ENCODE data around the gene SKIDA1. TPM values are rescaled to one million over a fixed set of nuclear protein-coding genes. Genes with fewer than 3 reads are reported as not detected.

Gene SKIDA1
- total and polyA plus RNA-seq, 2 of the 4 experiments (the other 2 are of a cell fraction), result 0.36 to 0.72 TPM

DNA sequence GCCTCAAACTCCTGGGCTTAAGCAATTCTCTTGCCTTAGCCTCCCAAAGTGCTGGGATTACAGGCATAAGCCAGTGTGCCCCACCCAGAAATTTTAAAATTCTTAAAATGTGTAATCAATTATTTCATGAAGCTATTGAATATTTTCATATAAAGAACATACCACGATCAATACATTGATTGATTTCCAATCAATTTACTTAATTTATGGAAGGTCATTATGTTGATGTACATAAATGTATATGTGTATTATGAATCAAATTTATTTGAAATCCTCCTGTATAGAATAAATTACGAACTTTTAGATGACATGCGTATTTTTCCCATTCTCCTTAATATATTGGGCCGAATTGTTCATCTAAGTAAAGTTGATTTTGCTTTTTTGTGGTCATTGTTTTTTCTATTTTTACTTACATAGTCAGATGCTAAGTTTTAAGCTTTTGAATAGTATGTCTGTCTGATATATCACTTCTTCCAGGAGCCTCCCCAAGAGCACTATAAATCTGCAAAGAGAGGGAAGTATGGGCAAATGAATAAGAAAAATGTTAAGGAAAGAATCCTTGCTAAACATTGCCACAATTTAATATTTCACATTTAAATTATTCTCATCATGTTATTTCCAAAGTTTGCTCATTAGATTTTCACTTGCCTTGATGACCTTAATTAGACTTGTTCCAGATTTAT lies 35.3 kb downstream of the SKIDA1 start:
- in situ Hi-C loops (cut with MboI; ENCODE audit: low sequenced_read_pairs), result loop anchor here (10.0 to 25.0 kb wide), 3 partner anchors 403 to 1497 kb away; no protein-coding TSS in a partner anchor
- CTCF ChIA-PET, result interaction anchor here (0.6 to 1.7 kb wide), 4 partner anchors 197 to 1627 kb away, joined by 3 to 6 read pairs (median 5); no protein-coding TSS in a partner anchor

More for the DNA sequence above, 35.3 kb downstream of the SKIDA1 start:
- Histone ChIP-seq H2BK20ac (ENCODE audit: low read depth, low read length) (no peak overlapping the region), H4K8ac (ENCODE audit: low read depth in 2 of 2, low read length in 2 of 2) (no peak overlapping the region), H4K5ac (ENCODE audit: low read depth, low read length) (no peak overlapping the region), H3K9me3 (ENCODE audit: control insufficient read depth, insufficient read depth, low read length) (no peaks in the 10 kb centered on the region), H3K79me1 (ENCODE audit: low read depth in 1 of 2, low read length in 2 of 2) (no peaks in the 10 kb centered on the region), H3K14ac (replicated peaks; ENCODE audit: low read depth, low read length) (no peak overlapping the region), H3K4ac (ENCODE audit: low read depth, low read length) (no peak overlapping the region), H3K4me2 (ENCODE audit: low read depth, low read length) (no peak overlapping the region), H2AK5ac (ENCODE audit: low read depth, low read length) (no peak overlapping the region), H3K4me3 (ENCODE audit: insufficient read depth, low read depth, low read length) (no peak overlapping the region), H2BK5ac (ENCODE audit: low read depth, low read length, poor library complexity, severe bottlenecking) (no peak overlapping the region), H3K9me1 (ENCODE audit: insufficient read depth, low read length) (no peaks in the 10 kb centered on the region), H2AK9ac (replicated peaks; ENCODE audit: low read depth, low read length, poor library complexity) (no peak overlapping the region), H3K9ac (ENCODE audit: low read depth, low read length) (no peak overlapping the region), H3K36me3 (ENCODE audit: control insufficient read depth, insufficient read depth, low read length) (no peaks in the 10 kb centered on the region), H3K27ac (ENCODE audit: insufficient read depth, low read length) (no peak overlapping the region), H3K4me1 (ENCODE audit: control insufficient read depth, insufficient read depth, low read length) (peaks cover 3% of the 10 kb centered on the region; the same call in 1 of the 2 replicates), H3K27me3 (ENCODE audit: control insufficient read depth, insufficient read depth, low read length) (no peaks in the 10 kb centered on the region), H2BK120ac (ENCODE audit: low read depth, low read length) (no peak overlapping the region), H2AFZ (replicated peaks; ENCODE audit: low read length, poor library complexity) (no peak overlapping the region), H2BK15ac (ENCODE audit: low read depth, low read length) (no peak overlapping the region), H3K56ac (ENCODE audit: extremely low read depth, insufficient read depth, low read length) (no peak overlapping the region), H4K20me1 (ENCODE audit: insufficient read depth, low read length) (no peaks in the 10 kb centered on the region), H3K18ac (ENCODE audit: low read depth, low read length) (no peak overlapping the region), H4K91ac (ENCODE audit: insufficient read depth, low read depth, low read length) (no peak overlapping the region), H3K23ac (ENCODE audit: low read depth, low read length) (no peak overlapping the region)
- no CpG with 5 or more reads among the region's 4 CpGs for WGBS, 2 experiments (ENCODE audit: extremely low coverage in 2 of 2, insufficient read length in 1 of 2)
- no TSS peak for BruUV-seq (replicated peaks)
- dilution Hi-C loops (cut with HindIII; ENCODE audit: low sequenced_read_pairs, unreplicated experiment), result no loop called here
- ATAC-seq (ENCODE audit: low read depth), result no peak
- intact Hi-C loops (cut with micrococcal nuclease), result loop anchor here (1.0 kb wide), 1 partner anchor 212 kb away; no protein-coding TSS in a partner anchor
- no peak for DNase-seq
- POLR2A ChIA-PET (ENCODE audit: unreplicated experiment), result no interaction called here
- no peak for TF ChIP-seq NFE2L2 (IDR thresholded peaks at IDR 0.05; ENCODE audit: low read depth, low read length)
- TF ChIP-seq RCOR1 (IDR thresholded peaks at IDR 0.05; ENCODE audit: insufficient replicate concordance, low read length), result no peak
- TF ChIP-seq, protein P1, sequence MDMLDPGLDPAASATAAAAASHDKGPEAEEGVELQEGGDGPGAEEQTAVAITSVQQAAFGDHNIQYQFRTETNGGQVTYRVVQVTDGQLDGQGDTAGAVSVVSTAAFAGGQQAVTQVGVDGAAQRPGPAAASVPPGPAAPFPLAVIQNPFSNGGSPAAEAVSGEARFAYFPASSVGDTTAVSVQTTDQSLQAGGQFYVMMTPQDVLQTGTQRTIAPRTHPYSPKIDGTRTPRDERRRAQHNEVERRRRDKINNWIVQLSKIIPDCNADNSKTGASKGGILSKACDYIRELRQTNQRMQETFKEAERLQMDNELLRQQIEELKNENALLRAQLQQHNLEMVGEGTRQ (IDR thresholded peaks at IDR 0.05; ENCODE audit: low read depth, low read length), result no peak
